A549 treated with RU486 at 1 μM for 4 hours (cell line): ENCODE data around the gene MRPS14. TPM values are rescaled to one million over a fixed set of nuclear protein-coding genes. Genes with fewer than 3 reads are reported as not detected.

Source experiments
- total RNA-seq: library from RNA; stranded (reverse); fragments of 200-300 nt; extraction: Qiagen RNA extraction; gene quantifications from 5 replicates; pipeline ENCODE4 v1.2.3, GENCODE V29; 2022; ENCODE audit warnings: low read depth

The MRPS14 gene
- total RNA-seq: 16.0 to 27.2 TPM (median 24.7 TPM) in 5 replicates

GRCh38 chr1:175023043-175023921, at the start of gene MRPS14:
TSS of gene MRPS14 (minus strand) at chr1:175023425. CDS start at chr1:175023408, 17 bp downstream.

GRCh38 chr1:175067362-175068106, 44.3 kb upstream of the MRPS14 start, which contains the start of gene TNN:
TSS of gene TNN (plus strand) at chr1:175067833. CDS start at chr1:175077419, 9,586 bp downstream.

DNA sequence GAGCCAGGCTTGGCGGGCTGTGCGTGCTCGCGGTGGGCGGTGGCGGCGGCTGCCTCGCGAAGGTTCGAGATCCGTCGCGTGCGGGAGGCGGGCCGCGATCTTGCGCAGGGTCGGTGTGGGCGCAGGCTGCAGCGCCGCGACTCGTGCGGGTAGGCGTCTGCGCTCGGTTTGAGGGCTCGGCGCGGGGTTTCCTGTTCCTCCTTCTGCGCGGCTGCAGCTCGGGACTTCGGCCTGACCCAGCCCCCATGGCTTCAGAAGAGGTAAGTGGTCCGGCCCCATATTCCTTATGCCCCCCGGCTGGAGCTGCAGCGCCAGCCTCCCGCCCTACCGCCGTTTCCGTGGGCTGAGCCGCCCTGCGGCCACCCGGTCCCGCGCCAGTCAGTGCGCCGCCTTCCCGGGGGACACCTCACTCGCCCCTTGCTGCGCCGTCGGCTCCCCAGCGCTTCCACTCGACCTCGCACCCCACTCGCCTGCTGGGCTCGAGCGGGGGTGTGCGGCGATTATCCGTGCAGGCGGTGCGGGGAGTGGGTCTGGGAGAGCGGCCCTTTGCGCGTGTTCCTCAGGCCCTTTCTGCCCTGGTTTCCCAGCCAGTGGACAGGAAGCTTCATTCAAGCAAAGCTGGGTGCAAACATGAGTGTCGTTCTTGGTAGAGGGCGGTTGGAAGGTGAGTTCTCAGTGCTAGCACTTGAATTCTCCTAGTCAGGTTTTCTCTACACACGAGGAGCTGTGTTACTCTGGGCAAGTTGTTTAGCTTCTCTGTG, 23.1 kb downstream of the MRPS14 start, which contains the start of gene CACYBP:
Gene CACYBP, plus strand, starts transcription at position 12 of the 761 bp plus-strand sequence. Its CDS starts 234 bp downstream, at position 246.

Other genes with a start within 250 kb of the MRPS14 start
- 167 to 216 TPM (median 188 TPM) in 5 replicates for gene CACYBP, start 23.5 kb downstream of the MRPS14 start, total RNA-seq
- not detected in 5 replicates for gene TNN, start 44.4 kb upstream of the MRPS14 start, total RNA-seq
- 0.16 to 0.82 TPM (median 0.54 TPM) in 5 replicates for gene KIAA0040, start 169.4 kb upstream of the MRPS14 start, total RNA-seq